ENCODE results near the gene LRCH3.

Gene LRCH3

DNA sequence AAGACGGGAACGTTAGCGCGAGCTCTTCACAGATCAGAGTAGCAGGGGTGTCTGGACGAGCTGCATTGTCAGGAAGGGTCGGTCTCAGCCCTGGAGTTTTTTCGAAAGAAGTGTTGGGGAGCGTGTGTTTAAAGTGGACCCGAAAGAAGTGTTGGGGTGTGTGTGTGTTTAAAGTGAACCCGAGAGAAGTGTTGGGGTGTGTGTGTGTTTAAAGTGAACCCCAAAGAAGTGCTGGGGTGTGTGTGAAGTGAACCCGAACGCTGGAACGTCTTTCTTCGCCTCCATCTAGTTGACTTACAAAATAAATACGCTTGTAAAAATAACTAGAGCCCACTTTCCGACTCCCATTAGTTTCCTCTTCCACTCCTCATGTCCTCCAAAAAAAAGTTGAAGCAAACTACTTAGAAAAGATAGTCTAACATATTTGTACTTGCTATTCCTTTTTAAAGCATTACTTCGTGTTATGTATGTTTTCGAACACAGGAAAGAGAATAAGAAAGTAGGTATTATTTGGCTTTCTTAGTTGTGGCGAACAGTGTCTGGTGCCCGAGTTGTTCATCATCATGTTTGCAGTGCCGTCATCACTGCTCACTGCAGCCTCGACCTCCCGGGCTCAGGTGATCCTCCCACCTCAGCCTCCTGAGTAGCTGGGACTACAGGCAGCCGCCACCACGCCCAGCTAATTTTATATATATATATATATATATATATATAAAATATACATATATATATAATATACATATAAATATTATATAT, 1.0 kb downstream of the LRCH3 start:
- DNase-seq (ENCODE audit: low spot score), result peak; percentile 28

DNA sequence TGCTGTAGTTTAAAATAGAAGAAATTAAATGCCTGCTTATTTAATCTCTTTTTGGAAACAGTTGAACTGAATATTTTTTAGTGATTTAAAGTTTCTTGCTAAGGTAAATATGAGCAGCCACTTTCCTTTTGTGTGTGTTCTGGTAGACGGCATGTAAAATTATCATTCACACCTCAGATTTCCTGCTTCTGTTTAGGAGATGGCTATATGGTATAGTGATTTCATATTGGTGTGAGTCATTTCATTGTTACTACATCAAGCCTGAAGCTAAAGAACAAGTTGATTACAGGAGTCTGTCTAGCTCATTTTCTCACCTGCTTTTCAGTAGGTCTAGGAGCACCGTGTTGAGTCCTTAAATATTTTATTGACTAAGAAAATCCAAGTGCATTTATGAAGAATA, 2.2 kb downstream of the LRCH3 start:
- DNase-seq (ENCODE audit: low spot score), result no peak

DNA sequence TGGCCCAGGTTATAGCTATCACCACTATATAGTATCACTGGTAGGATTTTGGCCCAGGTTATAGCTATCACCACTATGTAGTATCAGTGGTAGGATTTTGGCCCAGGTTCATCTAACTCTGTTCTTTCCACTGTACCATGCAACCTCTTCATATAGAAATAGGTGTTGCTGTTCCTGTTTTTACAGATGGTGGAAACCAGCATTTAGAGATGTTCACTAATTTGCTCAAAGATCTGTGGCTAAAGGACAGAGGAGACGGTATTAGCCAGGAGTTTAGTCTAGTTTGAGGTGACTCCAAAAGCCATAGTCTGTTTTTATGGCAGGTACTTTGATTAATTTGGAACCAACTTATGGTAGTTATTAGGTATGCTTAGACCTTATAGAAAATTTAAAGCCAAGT, 3.1 kb downstream of the LRCH3 start:
- no peak for DNase-seq (ENCODE audit: low spot score)

DNA sequence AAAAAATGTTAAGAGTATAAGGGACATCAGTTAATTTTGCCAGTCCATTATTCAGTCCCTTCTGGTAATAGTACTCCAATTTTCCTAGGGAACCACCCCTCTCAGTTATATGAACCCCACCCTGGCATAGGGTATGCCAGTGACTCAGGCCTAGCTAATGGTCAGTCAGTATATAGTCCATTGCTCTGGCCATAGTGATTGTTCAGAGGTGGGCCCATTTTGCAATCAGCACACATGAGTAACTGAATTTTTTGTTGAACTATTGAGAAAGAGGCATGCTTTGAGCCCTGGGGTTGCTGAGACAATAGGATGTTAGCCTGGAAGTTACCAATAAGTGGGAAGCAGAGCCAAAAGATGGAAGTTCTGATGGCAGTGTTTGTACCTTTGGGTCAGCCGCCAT, 4.1 kb downstream of the LRCH3 start:
- no peak for DNase-seq (ENCODE audit: low spot score)

DNA sequence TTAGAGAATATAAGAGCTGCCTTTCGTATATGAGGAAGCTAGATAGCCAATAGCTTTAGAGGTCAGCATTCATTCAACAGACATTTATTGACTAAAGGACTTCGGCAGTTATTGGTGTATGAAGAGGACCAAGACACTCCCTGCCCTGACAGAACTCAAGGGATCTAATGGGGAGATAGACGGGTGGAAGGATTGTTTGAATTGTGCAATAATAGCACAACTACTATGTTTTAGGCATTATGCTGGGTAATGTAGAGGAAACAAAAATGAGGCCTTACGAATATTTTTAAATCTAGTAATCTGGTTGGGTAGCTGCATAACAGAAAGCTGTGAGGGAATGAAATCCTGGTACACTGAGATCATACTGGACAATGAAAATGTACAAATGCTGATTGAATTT, 5.0 kb downstream of the LRCH3 start:
- DNase-seq (ENCODE audit: low spot score), result no peak

DNA sequence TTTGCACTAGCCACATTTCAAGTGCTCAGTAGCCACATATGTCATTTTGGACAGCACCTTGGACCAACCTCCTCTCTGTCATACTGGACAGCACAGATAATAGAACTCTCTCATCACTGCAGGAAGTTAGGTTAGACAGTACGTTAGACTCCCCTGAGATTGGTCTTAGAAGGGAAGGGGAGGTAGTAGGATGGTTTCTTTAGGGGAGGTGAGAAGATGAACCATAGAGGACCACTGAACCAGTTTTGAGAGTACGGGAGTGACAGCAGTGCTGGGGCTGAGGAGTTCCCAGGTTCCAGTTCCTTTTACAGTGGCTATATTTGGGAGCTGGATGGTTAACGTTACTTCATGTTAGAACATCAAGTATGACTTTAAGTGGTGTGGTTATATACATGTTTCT, 7.8 kb downstream of the LRCH3 start:
- DNase-seq (ENCODE audit: low spot score), result no peak

DNA sequence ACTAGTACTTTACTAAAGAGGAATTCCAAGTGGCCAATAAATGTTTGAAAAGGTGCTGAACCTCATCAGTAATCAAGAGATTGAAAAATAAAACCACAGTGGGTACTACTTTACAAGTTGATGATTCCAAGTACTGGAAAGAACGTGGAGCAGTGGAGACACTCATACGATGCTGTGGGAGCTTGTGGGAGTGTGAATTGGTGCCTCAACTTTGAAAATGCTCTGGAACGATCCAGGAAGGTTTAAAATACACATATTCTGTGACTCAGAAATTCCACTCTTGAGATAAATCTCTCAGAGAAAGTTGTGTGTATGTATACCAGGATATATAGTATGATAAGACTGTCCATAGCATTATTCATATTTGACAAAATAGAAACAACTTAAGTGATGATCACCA, 9.3 kb downstream of the LRCH3 start:
- DNase-seq (ENCODE audit: low spot score), result no peak

DNA sequence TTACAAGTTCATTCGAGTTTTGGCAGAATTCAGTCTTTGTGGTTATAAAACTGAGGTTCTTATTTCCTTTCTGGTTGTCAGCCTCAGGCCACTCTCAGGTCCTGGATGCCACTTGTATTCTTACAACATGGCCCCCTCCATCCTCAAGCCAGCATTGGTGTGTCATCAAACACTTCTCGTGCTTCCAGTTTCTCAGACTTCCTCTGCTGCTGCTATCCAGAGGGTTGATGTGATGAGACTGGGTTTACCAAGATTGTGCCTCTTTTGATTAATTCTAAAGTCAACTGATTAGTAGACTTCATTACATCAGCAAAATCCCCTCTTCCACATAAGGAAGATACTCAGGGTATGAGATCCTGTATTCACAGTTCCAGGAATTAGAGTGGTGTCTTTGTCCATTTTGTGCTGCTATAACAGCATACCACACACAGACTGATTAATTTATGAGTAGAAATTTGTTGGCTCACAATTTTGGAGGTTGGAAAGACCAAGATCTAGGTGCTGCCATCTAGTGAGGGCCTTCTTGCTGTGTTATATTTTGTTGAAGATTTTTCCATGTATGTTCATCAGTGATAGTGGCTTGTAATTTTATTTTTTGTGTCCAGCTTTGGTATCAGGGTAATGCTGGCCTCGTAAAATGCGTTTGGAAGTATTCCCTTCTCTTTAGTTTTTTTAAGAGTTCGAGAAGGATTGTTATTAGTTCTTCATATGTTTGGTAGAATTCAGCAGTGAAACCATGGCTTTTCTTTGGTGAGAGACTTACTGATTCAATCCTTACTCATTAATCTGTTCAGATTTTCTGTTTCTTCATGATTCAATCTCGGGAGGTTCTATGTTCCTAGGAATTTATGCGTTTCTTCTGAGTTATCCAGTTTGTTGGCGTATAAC, 11.1 kb downstream of the LRCH3 start:
- DNase-seq (ENCODE audit: low spot score), result no peak

DNA sequence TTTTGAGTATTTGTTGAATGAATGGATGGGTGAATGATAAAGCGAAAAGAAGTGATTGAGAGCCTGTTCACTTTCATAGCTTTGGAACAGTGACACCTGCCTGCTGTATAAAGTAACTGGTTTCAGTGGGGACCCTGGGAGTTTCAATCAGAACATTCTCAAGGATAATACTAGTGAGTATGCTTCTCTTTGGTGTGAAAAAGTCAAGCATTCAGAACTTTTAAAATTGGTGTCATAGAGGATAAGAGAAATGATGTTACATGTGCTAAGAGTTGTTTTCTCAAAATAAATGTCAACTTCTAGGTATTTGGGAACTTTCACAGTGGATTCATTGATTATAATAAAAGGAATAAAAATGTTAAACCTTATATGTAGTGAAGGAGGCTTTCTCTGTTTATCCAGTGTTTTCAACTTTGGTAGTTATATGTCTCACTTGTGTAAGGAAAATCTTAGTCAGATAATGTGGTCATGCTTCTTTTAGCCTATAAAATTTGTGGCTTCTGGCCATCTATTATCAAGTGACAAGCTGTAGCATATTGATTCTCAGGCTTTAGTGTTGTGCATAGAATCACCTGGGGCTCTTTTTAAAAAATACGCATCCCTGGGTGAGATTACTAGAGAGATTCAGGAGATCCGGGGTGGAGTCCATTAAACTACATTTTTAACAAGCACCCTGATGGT, 11.9 kb downstream of the LRCH3 start:
- DNase-seq (ENCODE audit: low spot score), result no peak

DNA sequence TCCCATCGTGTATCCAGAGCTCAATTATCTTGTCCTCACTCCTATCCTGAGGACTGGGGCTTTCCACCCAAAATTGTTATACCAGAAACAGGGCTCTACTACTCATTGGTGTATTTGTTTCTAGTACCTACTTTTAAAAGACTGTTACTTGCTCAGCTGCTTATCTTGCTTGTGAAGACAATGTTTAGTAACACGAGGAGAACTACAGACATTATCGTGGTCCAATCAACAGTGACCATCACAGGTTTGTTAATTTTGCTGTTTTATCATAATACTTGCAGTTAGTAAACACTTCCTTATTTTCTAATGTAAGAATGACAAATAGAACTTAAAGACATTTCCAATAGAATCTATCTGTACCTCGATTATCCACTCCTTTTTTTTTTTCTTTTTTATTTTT, 13.5 kb downstream of the LRCH3 start:
- DNase-seq (ENCODE audit: low spot score), result no peak

DNA sequence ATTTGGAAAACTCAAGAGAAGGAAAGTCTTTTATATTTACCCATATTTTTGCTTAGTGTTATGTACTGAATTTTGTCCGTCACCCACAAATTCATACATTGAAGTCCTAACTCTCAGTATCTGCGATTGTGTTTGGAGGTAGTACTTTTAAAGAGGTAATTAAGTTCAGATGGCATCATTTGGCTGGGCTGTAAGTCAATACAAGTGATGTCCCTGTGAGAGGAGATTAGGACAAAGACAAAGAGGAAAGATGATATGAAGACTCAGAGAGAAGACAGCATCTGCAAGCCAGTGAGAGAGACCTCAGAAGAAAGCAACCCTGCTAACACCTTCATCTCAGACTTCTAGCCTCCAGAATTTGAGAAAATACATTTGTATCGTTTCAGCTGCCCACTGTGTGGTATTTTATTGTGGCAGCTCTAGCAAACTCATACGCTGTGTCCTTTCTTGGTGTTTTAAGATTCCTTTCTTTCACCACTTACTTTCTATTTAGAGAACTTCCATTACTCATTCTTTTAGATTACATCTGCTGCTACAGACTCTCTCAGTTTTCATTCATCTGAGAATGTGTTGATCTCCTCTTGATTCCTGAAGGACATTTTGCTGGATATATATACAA, 17.0 kb downstream of the LRCH3 start:
- DNase-seq (ENCODE audit: low spot score), result no peak

DNA sequence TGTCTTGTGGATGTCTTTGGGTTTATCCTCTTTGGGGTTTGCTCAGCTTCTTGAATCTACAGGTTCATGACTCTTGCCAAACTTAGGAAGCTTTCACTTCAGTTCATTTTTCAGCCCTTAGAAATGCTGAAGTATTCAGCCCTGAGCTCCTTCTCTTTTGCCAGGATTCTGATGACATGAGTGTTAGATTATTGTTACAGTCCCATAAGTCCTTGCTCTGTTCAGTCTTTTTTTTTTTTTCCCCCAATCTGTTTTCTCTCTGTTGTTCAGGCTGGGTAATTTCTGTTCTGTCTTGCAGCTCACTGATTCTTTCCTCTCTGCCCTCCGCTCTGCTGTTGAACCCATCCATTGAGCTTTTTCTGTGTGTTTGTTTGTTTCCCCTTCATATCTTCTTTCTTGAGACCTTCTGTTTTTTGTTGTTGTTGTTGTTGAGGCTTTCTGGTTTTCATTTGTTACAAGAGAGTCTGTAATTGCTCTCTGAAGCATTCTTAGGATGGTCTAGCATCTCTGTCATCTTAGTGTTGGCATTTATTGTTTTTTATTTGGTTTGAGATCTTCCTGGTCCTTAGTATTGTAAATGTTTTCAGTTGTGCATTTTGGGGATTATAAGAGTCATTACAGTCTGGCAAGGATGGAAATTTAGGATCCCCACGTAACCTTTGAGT, 18.4 kb downstream of the LRCH3 start:
- DNase-seq (ENCODE audit: low spot score), result no peak

DNA sequence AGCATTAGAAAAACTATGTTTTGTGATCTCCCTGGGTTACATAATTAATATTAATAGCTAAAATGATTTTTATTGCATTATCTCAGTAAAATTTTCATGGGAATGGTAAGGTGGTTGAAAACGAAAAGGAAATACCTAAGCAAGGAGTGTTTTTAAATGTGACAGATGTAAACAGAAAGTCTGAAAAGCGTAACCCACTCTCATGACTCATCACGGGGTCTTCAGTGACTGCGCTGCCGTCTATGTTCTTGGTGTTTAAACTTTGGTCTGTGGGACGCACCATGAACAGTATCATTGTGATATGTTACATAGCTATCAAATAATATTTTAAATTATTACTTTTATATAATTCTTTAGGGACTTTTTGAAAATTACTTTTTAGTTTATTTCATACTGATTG, 19.8 kb downstream of the LRCH3 start:
- DNase-seq (ENCODE audit: low spot score), result peak; percentile 63

DNA sequence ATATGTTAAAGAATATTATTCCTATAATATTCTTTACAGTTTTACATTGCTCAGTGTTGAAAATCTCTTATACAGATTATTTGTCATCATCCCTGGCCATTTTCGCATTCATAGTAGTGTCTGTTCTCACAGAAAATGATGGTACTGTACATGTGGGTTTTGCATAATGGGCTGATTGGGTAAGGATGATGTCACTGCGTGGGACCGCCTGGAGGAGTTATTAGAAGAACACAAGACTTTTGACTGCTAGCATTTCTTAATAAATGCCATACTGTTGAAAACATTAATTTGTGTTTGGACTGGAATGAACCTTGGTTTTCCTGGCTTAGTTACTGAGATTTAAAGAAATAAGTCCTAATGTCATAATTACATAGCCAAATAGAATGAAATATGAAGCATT, 20.3 kb downstream of the LRCH3 start:
- peak; percentile 96 for DNase-seq (ENCODE audit: low spot score)

DNA sequence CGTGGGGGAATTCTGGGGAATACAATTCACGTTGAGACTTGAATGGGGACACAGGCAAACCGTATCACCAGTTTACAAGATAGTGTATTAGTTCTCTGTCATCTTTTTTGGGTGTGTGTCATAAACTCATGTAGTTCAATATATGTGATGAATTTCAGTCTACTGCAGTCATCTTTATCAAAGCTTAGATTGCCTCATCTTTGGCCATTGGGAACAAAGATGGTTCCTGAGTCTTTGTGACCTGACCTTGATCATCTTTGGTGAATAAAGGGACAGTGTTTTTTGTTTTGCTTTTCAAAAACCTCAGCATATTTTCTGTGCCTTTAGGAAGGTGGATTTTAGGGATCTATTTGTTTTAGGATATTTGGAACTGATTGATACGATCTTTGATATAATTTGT, 23.3 kb downstream of the LRCH3 start:
- DNase-seq (ENCODE audit: low spot score), result no peak

DNA sequence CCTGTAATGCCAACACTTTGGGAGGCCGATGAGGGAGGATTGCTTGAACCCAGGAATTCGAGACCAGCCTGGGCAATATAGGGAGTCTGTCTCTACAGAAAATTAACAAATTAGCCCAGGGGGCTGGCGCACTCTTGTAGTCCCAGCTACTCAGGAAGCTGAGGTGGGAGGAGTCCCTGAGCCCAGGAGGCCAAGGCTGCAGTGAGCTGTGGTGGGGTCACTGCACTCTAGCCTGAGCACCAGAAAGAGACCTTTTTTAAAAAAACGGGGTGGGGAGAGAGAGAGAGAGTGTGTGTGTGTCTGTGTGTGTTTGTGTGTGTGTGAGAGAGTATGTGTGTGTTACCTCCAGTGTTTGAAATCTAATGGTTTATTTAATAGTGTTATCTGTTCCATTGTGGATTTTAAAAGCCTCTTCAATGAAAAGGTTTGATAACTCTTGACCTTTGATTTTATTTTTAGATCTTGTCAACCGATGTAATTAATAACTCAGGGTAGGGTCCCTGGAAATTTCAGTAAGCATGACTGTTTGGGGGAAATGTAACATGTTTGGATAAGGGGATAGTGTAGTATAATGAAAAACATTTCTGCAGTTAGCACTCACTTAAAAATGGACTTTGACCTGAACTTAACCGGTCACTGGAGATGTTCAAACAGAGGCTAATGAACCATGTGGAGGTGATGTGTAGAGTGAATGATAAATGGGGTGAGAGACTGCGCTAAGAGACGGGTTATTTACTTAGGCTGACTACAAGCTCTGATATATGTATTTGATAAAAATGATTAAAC, 29.7 kb downstream of the LRCH3 start:
- DNase-seq (ENCODE audit: low spot score), result no peak

DNA sequence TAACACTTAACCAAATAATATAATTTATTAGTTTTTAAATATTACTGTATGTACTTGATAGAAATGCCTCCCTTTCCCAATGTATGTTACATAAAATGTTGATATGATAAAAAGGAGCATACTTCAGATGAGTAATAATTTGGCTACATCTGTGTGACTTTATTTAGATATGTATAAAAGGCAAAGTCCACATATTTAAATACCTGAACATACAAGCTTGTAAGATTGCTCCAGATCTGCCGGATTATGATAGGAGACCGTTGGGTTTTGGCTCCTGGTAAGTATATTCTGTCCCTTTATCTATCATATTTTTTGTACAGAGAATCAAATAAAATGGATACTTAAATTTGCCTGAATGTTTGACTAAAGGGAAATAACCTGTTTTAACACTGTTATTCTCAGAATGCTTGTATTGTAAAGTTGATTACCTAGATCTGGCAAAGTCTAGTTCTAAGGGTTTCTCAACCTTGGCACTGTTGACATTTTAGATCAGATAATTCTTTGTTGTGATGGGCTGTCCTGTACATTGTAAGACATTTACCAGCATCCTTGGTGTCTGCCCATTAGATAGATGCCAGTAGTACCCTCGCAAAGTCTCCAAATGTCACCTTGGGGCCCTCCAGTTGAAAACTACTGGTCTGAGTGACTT, 38.5 kb downstream of the LRCH3 start:
- DNase-seq (ENCODE audit: low spot score), result no peak

DNA sequence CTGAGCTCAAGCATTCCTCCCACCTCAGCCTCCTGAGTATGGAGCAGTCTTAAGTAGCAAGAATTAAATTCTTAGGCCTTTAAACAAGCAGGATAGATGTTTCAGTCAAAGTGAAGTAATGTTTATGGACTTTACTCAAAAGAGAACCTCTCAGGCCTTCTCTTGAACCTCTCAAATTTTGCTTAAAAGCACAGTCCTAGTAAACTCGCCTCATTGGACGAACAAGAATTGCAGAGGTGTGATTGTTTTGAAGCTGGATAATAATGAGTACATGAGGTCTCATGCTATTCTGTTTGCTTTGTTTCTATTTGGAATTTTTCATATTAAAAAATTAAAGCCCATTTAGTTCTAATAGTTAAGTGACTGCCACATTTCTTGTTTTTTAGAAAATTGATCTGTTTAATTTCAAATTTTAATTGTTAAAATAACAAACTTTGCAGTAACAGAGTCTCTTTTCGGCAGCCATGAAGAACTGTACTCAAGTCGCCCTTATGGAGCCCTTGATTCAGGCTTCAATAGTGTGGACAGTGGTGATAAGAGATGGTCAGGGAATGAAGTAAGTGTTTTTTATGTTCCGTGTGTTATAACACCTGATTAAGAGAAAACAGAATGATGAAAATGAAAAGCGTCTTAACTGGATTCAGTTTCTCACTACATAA, 39.4 kb downstream of the LRCH3 start:
- no peak for DNase-seq (ENCODE audit: low spot score)

DNA sequence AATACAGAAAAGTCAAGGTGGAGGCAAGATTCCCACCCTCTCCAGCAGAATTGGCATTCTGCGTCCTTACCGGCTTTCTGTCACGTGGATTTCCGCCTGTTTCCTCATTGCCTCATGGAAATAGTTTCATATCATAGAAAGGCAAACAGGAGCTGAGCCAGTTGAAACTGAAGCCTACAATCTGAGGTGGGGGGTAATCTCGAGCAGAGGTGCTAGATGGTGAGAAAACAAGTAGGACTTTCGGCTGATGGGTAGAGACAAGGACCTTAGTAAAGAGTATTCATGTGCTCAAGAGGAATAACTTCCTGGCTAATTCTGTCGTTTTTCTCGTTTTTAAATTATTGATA, 39.9 kb downstream of the LRCH3 start:
- DNase-seq (ENCODE audit: low spot score), result no peak
